WERI-Rb-1 (cell line): Measurements from ENCODE around the gene PRKCE.
A peak's percentile ranks its signal among the peaks of the same experiment; 100 is the strongest.

ENCODE experiments used
- DNase-seq: peaks from one replicate; pipeline ENCODE4 v3.0.0-alpha.2; 2020
- H3K27ac ChIP-seq: fragments of 250-450 bp; sonication (Bioruptor Pico); 2 replicates; pipeline ENCODE4 v1.5.1; 2020; ENCODE audit warnings: mild to moderate bottlenecking, moderate library complexity
- H3K27me3 ChIP-seq: fragments of 250-450 bp; sonication (Bioruptor Pico); 2 replicates; pipeline ENCODE4 v1.5.1; 2021; ENCODE audit warnings: mild to moderate bottlenecking, low read depth, moderate library complexity; ENCODE audit not compliant: insufficient read depth, severe bottlenecking
- H3K36me3 ChIP-seq: fragments of 250-450 bp; sonication (Bioruptor Pico); 2 replicates; pipeline ENCODE4 v1.5.1; 2020; ENCODE audit warnings: mild to moderate bottlenecking, moderate library complexity
- H3K4me3 ChIP-seq: 2 replicates; pipeline ENCODE4 v1.5.1; 2011; ENCODE audit warnings: low read depth, mild to moderate bottlenecking, control low read depth, low read length
- H3K9me3 ChIP-seq: fragments of 250-450 bp; sonication (Bioruptor Pico); 2 replicates; pipeline ENCODE4 v1.5.1; 2021; ENCODE audit warnings: mild to moderate bottlenecking, moderate library complexity; ENCODE audit not compliant: severe bottlenecking
- CTCF ChIP-seq: IDR thresholded peaks from 2 replicates; pipeline ENCODE4 v1.5.1; 2011; ENCODE audit warnings: low read depth, mild to moderate bottlenecking, control low read depth, inconsistent platforms, low read length

Gene PRKCE

GRCh38 chr2:46086578-46087070 lies 435.1 kb downstream of the PRKCE start:
- no peak overlapping the region for H3K27ac ChIP-seq
- no peaks in the 10 kb centered on the region for H3K36me3 ChIP-seq
- DNase-seq: no peak
- no peak for TF ChIP-seq CTCF
- no peak overlapping the region for H3K4me3 ChIP-seq
- no peaks in the 10 kb centered on the region for H3K27me3 ChIP-seq
- H3K9me3 ChIP-seq: no peaks in the 10 kb centered on the region

GRCh38 chr2:46087492-46087891 lies 436.0 kb downstream of the PRKCE start:
- DNase-seq: no peak
- no peaks in the 10 kb centered on the region for H3K9me3 ChIP-seq
- TF ChIP-seq CTCF: no peak
- no peaks in the 10 kb centered on the region for H3K27me3 ChIP-seq
- H3K27ac ChIP-seq: no peak overlapping the region
- H3K36me3 ChIP-seq: no peaks in the 10 kb centered on the region
- H3K4me3 ChIP-seq: no peak overlapping the region

- Histone ChIP-seq H3K27ac (no peak overlapping the region), H3K27me3 (no peaks in the 10 kb centered on the region), H3K9me3 (no peaks in the 10 kb centered on the region), H3K36me3 (no peaks in the 10 kb centered on the region), H3K4me3 (no peak overlapping the region)
- DNase-seq: peak; percentile 23
- peak; percentile 58; the same call in 1 of the 2 replicates for TF ChIP-seq CTCF
These were observed 439.5 kb downstream of the PRKCE start for GRCh38 chr2:46091004-46091403.

- no peak overlapping the region for H3K27ac ChIP-seq
- H3K27me3 ChIP-seq: no peaks in the 10 kb centered on the region
- DNase-seq: no peak
- H3K9me3 ChIP-seq: no peaks in the 10 kb centered on the region
- no peaks in the 10 kb centered on the region for H3K36me3 ChIP-seq
- no peak for TF ChIP-seq CTCF
- H3K4me3 ChIP-seq: no peak overlapping the region
These were observed 440.6 kb downstream of the PRKCE start for GRCh38 chr2:46091961-46092667.

GRCh38 chr2:46094689-46095088 lies 443.2 kb downstream of the PRKCE start:
- DNase-seq: no peak
- Histone ChIP-seq H3K4me3 (no peak overlapping the region), H3K27ac (no peak overlapping the region), H3K27me3 (no peaks in the 10 kb centered on the region), H3K9me3 (no peaks in the 10 kb centered on the region), H3K36me3 (no peaks in the 10 kb centered on the region)
- TF ChIP-seq CTCF: no peak

GRCh38 chr2:46095830-46096229 lies 444.4 kb downstream of the PRKCE start:
- TF ChIP-seq CTCF: no peak
- Histone ChIP-seq H3K4me3 (no peak overlapping the region), H3K27me3 (no peaks in the 10 kb centered on the region), H3K27ac (no peak overlapping the region), H3K36me3 (no peaks in the 10 kb centered on the region), H3K9me3 (no peaks in the 10 kb centered on the region)
- no peak for DNase-seq
